Tibial nerve (tissue), 4 donors: ENCODE results near the gene ESRRG.
"Not testable (repeated sequence)": the region's sequence is repeated elsewhere in the genome, so short reads cannot be mapped to it uniquely, and the experiment has no call there.

Experiments
- EP300 ChIP-seq, 2 donors: sonication (generic); formaldehyde crosslinking; IDR thresholded peaks; one replicate each; pipeline ENCODE4 v1.6.1; 2017; ENCODE audit warnings: antibody characterized with exemption in 2 of 2, mild to moderate bottlenecking in 1 of 2
- POLR2A ChIP-seq, 2 donors: fragments of 450-650 bp; IDR thresholded peaks; one replicate each; pipeline ENCODE4 v1.6.1; 2017; ENCODE audit warnings: antibody characterized with exemption in 2 of 2, mild to moderate bottlenecking in 2 of 2, moderate library complexity in 2 of 2
- TF ChIP-seq, protein P1 (sequence below), 5 experiments: fragments of 200-600 bp in 3 of 5; fragments of 450-650 bp in 2 of 5; sonication (generic) in 3 of 5; IDR thresholded peaks; one replicate each; pipeline ENCODE4 v1.5.1; 2016 to 2019; ENCODE audit warnings: antibody characterized with exemption in 5 of 5, mild to moderate bottlenecking in 3 of 5, moderate library complexity in 2 of 5

DNA sequence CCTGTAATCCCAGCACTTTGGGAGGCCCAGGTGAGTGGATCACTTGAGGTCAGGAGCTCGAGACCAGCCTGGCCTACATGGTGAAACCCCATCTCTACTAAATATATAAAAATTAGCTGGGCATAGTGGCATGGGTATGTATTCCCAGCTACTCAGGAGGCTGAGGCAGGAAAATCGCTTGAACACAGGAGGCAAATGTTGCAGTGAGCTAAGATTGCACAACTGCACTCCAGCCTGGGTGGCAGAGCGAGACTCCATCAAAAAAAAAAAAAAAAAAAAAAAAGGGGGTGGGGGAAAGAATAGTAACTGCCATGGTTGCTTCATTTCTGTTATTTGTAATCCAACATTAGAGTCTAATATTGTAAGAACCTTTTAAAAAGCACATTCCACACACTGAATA is 193.4 kb downstream of the ESRRG start:
- TF ChIP-seq, protein P1, sequence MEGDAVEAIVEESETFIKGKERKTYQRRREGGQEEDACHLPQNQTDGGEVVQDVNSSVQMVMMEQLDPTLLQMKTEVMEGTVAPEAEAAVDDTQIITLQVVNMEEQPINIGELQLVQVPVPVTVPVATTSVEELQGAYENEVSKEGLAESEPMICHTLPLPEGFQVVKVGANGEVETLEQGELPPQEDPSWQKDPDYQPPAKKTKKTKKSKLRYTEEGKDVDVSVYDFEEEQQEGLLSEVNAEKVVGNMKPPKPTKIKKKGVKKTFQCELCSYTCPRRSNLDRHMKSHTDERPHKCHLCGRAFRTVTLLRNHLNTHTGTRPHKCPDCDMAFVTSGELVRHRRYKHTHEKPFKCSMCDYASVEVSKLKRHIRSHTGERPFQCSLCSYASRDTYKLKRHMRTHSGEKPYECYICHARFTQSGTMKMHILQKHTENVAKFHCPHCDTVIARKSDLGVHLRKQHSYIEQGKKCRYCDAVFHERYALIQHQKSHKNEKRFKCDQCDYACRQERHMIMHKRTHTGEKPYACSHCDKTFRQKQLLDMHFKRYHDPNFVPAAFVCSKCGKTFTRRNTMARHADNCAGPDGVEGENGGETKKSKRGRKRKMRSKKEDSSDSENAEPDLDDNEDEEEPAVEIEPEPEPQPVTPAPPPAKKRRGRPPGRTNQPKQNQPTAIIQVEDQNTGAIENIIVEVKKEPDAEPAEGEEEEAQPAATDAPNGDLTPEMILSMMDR (IDR thresholded peaks at IDR 0.05): not testable (repeated sequence)
- not testable (repeated sequence) for TF ChIP-seq EP300, POLR2A (IDR thresholded peaks at IDR 0.05)
